HepG2 (cell line): Measurements from ENCODE around the gene INPP1. TPM values are rescaled to one million over a fixed set of nuclear protein-coding genes. Genes with fewer than 3 reads are reported as not detected.

Source experiments
- FOXA1 ChIP-seq, 2 experiments: fragments of 450-650 bp in 1 of 2; sonication (generic) in 1 of 2; formaldehyde crosslinking in 1 of 2; IDR thresholded peaks; 2 replicates each; pipeline versions ENCODE4 v1.4.0 to v1.6.1; 2016 to 2020; ENCODE audit warnings: missing genetic modification reagents in 1 of 2
- FOXP1 ChIP-seq, 2 experiments: fragments of 450-650 bp in 1 of 2; IDR thresholded peaks; 2 replicates each; pipeline ENCODE4 v1.6.1; 2017 to 2018; ENCODE audit warnings: antibody characterized with exemption in 1 of 2
- GATAD1 ChIP-seq: IDR thresholded peaks from 2 replicates; pipeline ENCODE4 v1.6.1; 2016; ENCODE audit warnings: missing genetic modification reagents, missing compliant biosample characterization
- HMG20B ChIP-seq: conservative IDR thresholded peaks from 2 replicates; pipeline ENCODE4 v1.6.1; 2016; ENCODE audit warnings: missing genetic modification reagents, missing compliant biosample characterization
- NR2C2 ChIP-seq: sonication (generic); formaldehyde crosslinking; IDR thresholded peaks from 2 replicates; pipeline ENCODE4 v1.4.0; 2020; ENCODE audit warnings: missing genetic modification reagents, mild to moderate bottlenecking, moderate library complexity, borderline replicate concordance
- PAF1 ChIP-seq: IDR thresholded peaks from 2 replicates; pipeline ENCODE4 v1.6.1; 2016; ENCODE audit warnings: missing genetic modification reagents, missing compliant biosample characterization
- POGZ ChIP-seq: sonication (generic); formaldehyde crosslinking; IDR thresholded peaks from 2 replicates; pipeline ENCODE4 v1.4.0; 2020; ENCODE audit warnings: mild to moderate bottlenecking, missing genetic modification reagents
- PPARG ChIP-seq: conservative IDR thresholded peaks from 2 replicates; pipeline ENCODE4 v1.6.1; 2016; ENCODE audit warnings: missing biosample characterization, missing genetic modification reagents
- SP2 ChIP-seq: sonication (generic); formaldehyde crosslinking; IDR thresholded peaks from 2 replicates; pipeline ENCODE4 v1.5.1; 2020; ENCODE audit warnings: mild to moderate bottlenecking, missing genetic modification reagents
- TEF ChIP-seq: sonication (generic); formaldehyde crosslinking; IDR thresholded peaks from 2 replicates; pipeline ENCODE4 v1.5.0; 2020; ENCODE audit warnings: missing genetic modification reagents
- UBTF ChIP-seq: sonication (generic); formaldehyde crosslinking; IDR thresholded peaks from 2 replicates; pipeline ENCODE4 v1.4.0; 2020; ENCODE audit warnings: mild to moderate bottlenecking, missing genetic modification reagents
- ZBTB44 ChIP-seq: sonication (generic); formaldehyde crosslinking; IDR thresholded peaks from 2 replicates; pipeline ENCODE4 v1.4.0; 2020; ENCODE audit warnings: missing genetic modification reagents
- ZHX2 ChIP-seq, 2 experiments: sonication (generic) in 1 of 2; formaldehyde crosslinking in 1 of 2; IDR thresholded peaks; 2 replicates each; pipeline versions ENCODE4 v1.6.1 to v1.9.0; 2014 to 2022; ENCODE audit warnings: antibody characterized with exemption in 1 of 2, borderline replicate concordance in 1 of 2, inconsistent platforms in 1 of 2, low read depth in 1 of 2, missing genetic modification reagents in 1 of 2
- ZMAT3 ChIP-seq: sonication (generic); formaldehyde crosslinking; conservative IDR thresholded peaks from 2 replicates; pipeline ENCODE4 v1.7.0; 2021; ENCODE audit warnings: missing genetic modification reagents
- ZNF543 ChIP-seq: sonication (generic); formaldehyde crosslinking; IDR thresholded peaks from 2 replicates; pipeline ENCODE4 v1.4.0; 2020; ENCODE audit warnings: mild to moderate bottlenecking, missing genetic modification reagents
- ZNF629 ChIP-seq: sonication (generic); formaldehyde crosslinking; conservative IDR thresholded peaks from 2 replicates; pipeline ENCODE4 v1.5.0; 2020; ENCODE audit warnings: missing genetic modification reagents
- ZNF75D ChIP-seq: sonication (generic); formaldehyde crosslinking; IDR thresholded peaks from 2 replicates; pipeline ENCODE4 v1.8.1; 2023; ENCODE audit warnings: missing genetic modification reagents, mild to moderate bottlenecking, borderline replicate concordance
- polyA plus RNA-seq, 8 experiments: library from polyadenylated mRNA; depleted of rRNA in 3 of 8; stranded (reverse) in 7 of 8; unstranded in 1 of 8; fragments of >200 nt; fragmentation: Illumina TruSeq in 4 of 8; extraction: Trizol in 4 of 8; gene quantifications; 2 replicates each; pipeline versions ENCODE4 v1.2.1 to v1.2.3, GENCODE V29; 2011 to 2016; ENCODE audit warnings: low read depth in 4 of 8, missing spikeins in 1 of 8, mixed read lengths in 1 of 8; ENCODE audit not compliant: insufficient read depth in 1 of 8
- total RNA-seq, 5 experiments: library from RNA; depleted of rRNA; stranded (reverse); fragments of >200 nt; fragmentation: Illumina TruSeq; extraction: Trizol; gene quantifications; 2 replicates each; pipeline ENCODE4 v1.2.3, GENCODE V29; 2016; ENCODE audit warnings: low read depth in 1 of 5

INPP1 gene
- total and polyA plus RNA-seq, 2 of the 13 experiments (the other 11 are each of a cell fraction or from before 2014, with no cell fraction given): 10.0 to 13.3 TPM

- TF ChIP-seq ZBTB44 (CRISPR knock-in tag) (0 out of 2 replicates have a peak, but pooled peaks have one; percentile 78), UBTF (peak; percentile 98), PPARG (CRISPR knock-in tag) (peak; percentile 56), ZMAT3 (CRISPR knock-in tag) (0 out of 2 replicates have a peak, but pooled peaks have one; percentile 91), GATAD1 (peak; percentile 93), TEF (no peak), POGZ (CRISPR knock-in tag) (peak; percentile 100), ZNF543 (CRISPR knock-in tag) (peak; percentile 76), NR2C2 (peak; percentile 75), ZHX2 (IDR thresholded peaks at IDR 0.05; ENCODE audit: low read depth) (peak; percentile 86), ZHX2 (CRISPR knock-in tag; IDR thresholded peaks at IDR 0.05; ENCODE audit: borderline replicate concordance) (no peak), HMG20B (CRISPR knock-in tag) (0 out of 2 replicates have a peak, but pooled peaks have one; percentile 64), ZNF75D (CRISPR knock-in tag) (no peak), FOXP1 (IDR thresholded peaks at IDR 0.05) (0 out of 2 replicates have a peak, but pooled peaks have one; percentile 29), FOXP1 (CRISPR knock-in tag; IDR thresholded peaks at IDR 0.05) (peak; percentile 57; the same call in 1 of the 2 replicates), PAF1 (CRISPR knock-in tag) (no peak), ZNF629 (CRISPR knock-in tag) (no peak), SP2 (CRISPR knock-in tag) (peak; percentile 72), FOXA1 (IDR thresholded peaks at IDR 0.05) (no peak), FOXA1 (CRISPR knock-in tag; IDR thresholded peaks at IDR 0.05) (peak; percentile 38; the same call in 1 of the 2 replicates)
These were observed 23.6 kb upstream of the INPP1 start, which contains the start of gene HIBCH (continued) for GRCh38 chr2:190319555-190320498.
